PC-3 (cell line): Measurements from ENCODE around the gene UPB1.

Source experiments
- CTCF ChIP-seq: fragments of 300-600 bp; sonication (generic); conservative IDR thresholded peaks from 2 replicates; pipeline ENCODE4 v1.5.1; 2017; ENCODE audit warnings: antibody characterized with exemption, low read depth, mild to moderate bottlenecking, low read length
- EZH2phosphoT487 ChIP-seq: fragments of 300-600 bp; sonication (generic); IDR thresholded peaks from 2 replicates; pipeline ENCODE4 v1.6.1; 2018; ENCODE audit warnings: mild to moderate bottlenecking, antibody characterized with exemption, low read length, borderline replicate concordance

GRCh38 chr22:24450610-24451009 is 44.5 kb upstream of the UPB1 start:
- TF ChIP-seq EZH2phosphoT487 (no peak), CTCF (no peak)
